Esophagus muscularis mucosa (tissue), 4 donors: ENCODE measurements around the gene STK17A. TPM values are rescaled to one million over a fixed set of nuclear protein-coding genes. Genes with fewer than 3 reads are reported as not detected.

Source experiments
- DNase-seq: peaks from one replicate; pipeline ENCODE4 v3.0.0-alpha.2; 2017; ENCODE audit errors: extremely low spot score
- H3K27ac ChIP-seq, 4 donors: fragments of 200-600 bp; sonication (generic); replicated peaks in 1 of 4; 1 replicate in 3 of 4; 2 replicates in 1 of 4; pipeline ENCODE4 v1.5.1; 2016 to 2019; ENCODE audit warnings: mild to moderate bottlenecking in 1 of 4
- H3K27me3 ChIP-seq, 4 donors: fragments of 200-600 bp; sonication (generic); one replicate each; pipeline versions ENCODE4 v1.5.1 to v1.6.0; 2016 to 2019
- H3K36me3 ChIP-seq, 4 donors: fragments of 200-600 bp; sonication (generic); one replicate each; pipeline ENCODE4 v1.5.1; 2016 to 2019
- H3K4me1 ChIP-seq, 4 donors: fragments of 200-600 bp; sonication (generic); one replicate each; pipeline ENCODE4 v1.5.1; 2016 to 2019
- H3K4me3 ChIP-seq, 4 donors: fragments of 200-600 bp; sonication (generic); 1 replicate in 2 of 4; 2 replicates in 2 of 4; pipeline ENCODE4 v1.5.1; 2016 to 2019; ENCODE audit warnings: mild to moderate bottlenecking in 4 of 4, moderate library complexity in 1 of 4
- H3K9me3 ChIP-seq, 4 donors: fragments of 200-600 bp; sonication (generic); 1 replicate in 3 of 4; 2 replicates in 1 of 4; pipeline ENCODE4 v1.5.1; 2016 to 2019
- EP300 ChIP-seq: sonication (generic); formaldehyde crosslinking; IDR thresholded peaks from one replicate; pipeline ENCODE4 v1.6.1; 2017; ENCODE audit warnings: antibody characterized with exemption
- POLR2A ChIP-seq: fragments of 450-650 bp; IDR thresholded peaks from one replicate; pipeline ENCODE4 v1.6.1; 2017; ENCODE audit warnings: antibody characterized with exemption, moderate library complexity, mild to moderate bottlenecking, low read depth
- POLR2AphosphoS5 ChIP-seq, 2 donors: sonication (generic); formaldehyde crosslinking; IDR thresholded peaks; one replicate each; pipeline ENCODE4 v1.6.1; 2017; ENCODE audit warnings: antibody characterized with exemption in 2 of 2
- WGBS: methylation state at CpG from one replicate; pipeline ENCODE4 v1.1.5; 2018; 5-methylcytosine and 5-hydroxymethylcytosine counted together
- intact Hi-C: fragments of 100-400 bp; cut with DNase I; formaldehyde crosslinking; loops from one replicate; pipeline ENCODE4 v1.15.1; 2023
- total RNA-seq, 4 donors: library from RNA; depleted of rRNA; stranded (reverse); fragments of >200 nt; gene quantifications; one replicate each; pipeline versions ENCODE4 v1.1.0 to v1.2.1, GENCODE V29; 2016
- TF ChIP-seq, protein P1 (sequence below), 3 experiments: fragments of 200-600 bp in 2 of 3; fragments of 450-650 bp in 1 of 3; sonication (generic) in 2 of 3; IDR thresholded peaks; one replicate each; pipeline ENCODE4 v1.5.1; 2017 to 2019; ENCODE audit warnings: antibody characterized with exemption in 3 of 3, mild to moderate bottlenecking in 2 of 3, moderate library complexity in 1 of 3

Gene STK17A
- total RNA-seq, 4 donors from 2014 or later: 19.5 to 33.3 (median 24.6) TPM

DNA sequence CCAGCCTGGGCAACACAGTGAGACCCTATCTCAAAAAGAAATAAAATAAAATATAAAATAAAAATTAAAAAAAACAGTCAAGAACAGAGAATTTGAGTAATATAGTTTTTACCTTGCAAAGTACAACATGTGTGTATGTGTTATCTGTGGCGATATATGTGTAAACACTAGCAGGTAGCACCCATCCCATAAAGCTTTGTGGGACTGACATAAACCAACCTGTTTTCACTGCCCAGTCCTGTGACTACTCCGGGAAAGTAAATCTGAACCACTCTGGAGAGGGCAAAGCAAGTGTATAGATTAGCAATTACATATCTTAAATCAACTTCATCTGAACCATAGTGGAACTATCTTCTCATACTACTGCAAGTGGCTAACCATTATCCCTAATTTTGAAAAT lies 74.1 kb downstream of the STK17A start:
- TF ChIP-seq, protein P1, sequence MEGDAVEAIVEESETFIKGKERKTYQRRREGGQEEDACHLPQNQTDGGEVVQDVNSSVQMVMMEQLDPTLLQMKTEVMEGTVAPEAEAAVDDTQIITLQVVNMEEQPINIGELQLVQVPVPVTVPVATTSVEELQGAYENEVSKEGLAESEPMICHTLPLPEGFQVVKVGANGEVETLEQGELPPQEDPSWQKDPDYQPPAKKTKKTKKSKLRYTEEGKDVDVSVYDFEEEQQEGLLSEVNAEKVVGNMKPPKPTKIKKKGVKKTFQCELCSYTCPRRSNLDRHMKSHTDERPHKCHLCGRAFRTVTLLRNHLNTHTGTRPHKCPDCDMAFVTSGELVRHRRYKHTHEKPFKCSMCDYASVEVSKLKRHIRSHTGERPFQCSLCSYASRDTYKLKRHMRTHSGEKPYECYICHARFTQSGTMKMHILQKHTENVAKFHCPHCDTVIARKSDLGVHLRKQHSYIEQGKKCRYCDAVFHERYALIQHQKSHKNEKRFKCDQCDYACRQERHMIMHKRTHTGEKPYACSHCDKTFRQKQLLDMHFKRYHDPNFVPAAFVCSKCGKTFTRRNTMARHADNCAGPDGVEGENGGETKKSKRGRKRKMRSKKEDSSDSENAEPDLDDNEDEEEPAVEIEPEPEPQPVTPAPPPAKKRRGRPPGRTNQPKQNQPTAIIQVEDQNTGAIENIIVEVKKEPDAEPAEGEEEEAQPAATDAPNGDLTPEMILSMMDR (IDR thresholded peaks at IDR 0.05): no peak
- TF ChIP-seq POLR2AphosphoS5 (IDR thresholded peaks at IDR 0.05) (no peak), EP300 (no peak), POLR2A (no peak)
- H3K27ac ChIP-seq: no peak overlapping the region
- DNase-seq: no peak
- WGBS: 100% methylated on average over 2 of the region's 2 CpGs
- H3K4me3 ChIP-seq: no peak overlapping the region
- peaks cover 1 to 15% (median 12%) of the 10 kb centered on the region in 4 donors for H3K4me1 ChIP-seq
- H3K9me3 ChIP-seq: no peaks in the 10 kb centered on the region
- no peaks in the 10 kb centered on the region for H3K36me3 ChIP-seq
- H3K27me3 ChIP-seq: no peaks in the 10 kb centered on the region
- intact Hi-C loops: no loop called here

DNA sequence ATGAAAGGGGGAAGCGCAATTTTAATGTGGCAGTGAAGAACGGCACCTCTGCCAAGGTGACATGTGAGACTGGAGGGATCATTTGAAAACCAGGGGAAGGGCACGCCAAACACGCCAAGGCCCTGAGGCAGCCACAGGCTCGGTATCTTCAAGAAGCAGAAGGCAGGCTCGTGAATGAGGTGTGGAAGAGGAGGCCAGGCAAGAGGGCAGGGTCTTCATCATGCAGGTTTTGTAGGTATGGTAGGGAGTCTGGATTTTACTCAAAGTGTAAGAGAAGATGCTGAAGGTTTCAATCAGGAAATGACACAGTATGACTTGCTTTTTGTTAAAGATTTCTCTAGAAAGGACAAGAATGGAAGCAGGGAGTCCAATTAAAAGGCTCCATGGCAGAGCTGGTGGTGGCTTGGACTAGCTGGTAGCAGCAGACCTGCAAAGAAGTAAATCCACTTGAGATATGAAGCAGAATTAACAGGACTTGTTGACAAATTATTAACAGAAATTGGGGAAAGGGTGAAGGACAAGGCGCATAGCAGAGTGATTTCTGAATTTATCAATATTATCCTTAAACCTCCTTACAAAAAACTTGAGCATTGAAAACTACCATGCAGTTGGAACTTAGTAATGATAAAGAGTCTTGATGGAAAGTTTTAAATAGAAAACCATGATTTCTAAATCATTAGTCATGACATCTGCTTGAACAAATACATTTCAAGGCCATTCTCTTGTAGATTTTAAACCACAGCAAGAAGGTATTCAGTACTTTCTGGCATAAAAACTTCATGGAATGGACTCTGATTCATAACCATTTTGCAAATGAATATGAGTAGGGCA lies 76.0 kb downstream of the STK17A start:
- no peak for DNase-seq
- 91% methylated on average over 7 of the region's 7 CpGs for WGBS
- intact Hi-C loops: no loop called here
- H3K9me3 ChIP-seq: no peaks in the 10 kb centered on the region
- no peak overlapping the region for H3K4me3 ChIP-seq
- no peaks in the 10 kb centered on the region for H3K27me3 ChIP-seq
- peaks cover 0 to 14% (median 8%) of the 10 kb centered on the region in 4 donors for H3K4me1 ChIP-seq
- peak overlapping the region in 1 of 4 donors; percentile 14 for H3K27ac ChIP-seq
- TF ChIP-seq, protein P1 (IDR thresholded peaks at IDR 0.05): no peak
- TF ChIP-seq EP300: no peak
- no peak for TF ChIP-seq POLR2AphosphoS5 (IDR thresholded peaks at IDR 0.05)
- TF ChIP-seq POLR2A: no peak
- peaks cover 0 to 4% (median 0%) of the 10 kb centered on the region in 4 donors for H3K36me3 ChIP-seq

DNA sequence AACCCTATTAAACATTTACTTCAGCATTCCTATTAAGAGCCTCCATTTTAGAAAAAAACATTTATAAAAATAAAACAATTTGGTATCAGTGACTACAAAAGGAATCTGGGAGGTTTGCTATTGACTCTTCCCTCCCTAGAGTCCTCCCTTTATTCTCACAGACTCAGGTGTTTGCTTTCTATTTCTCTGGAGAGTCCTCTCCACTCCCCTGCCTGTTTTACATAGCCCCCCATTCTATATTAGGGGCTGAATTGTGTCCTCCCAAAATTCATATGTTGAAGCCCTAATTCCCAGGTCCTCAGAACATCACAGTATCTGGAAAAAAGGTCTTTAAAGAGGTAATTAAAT lies 76.6 kb downstream of the STK17A start:
- Histone ChIP-seq H3K36me3 (peaks cover 0 to 4% (median 0%) of the 10 kb centered on the region in 4 donors), H3K4me1 (peaks cover 3 to 14% (median 10%) of the 10 kb centered on the region in 4 donors), H3K27ac (no peak overlapping the region), H3K4me3 (no peak overlapping the region), H3K9me3 (no peaks in the 10 kb centered on the region), H3K27me3 (no peaks in the 10 kb centered on the region)
- DNase-seq: no peak
- TF ChIP-seq, protein P1 (IDR thresholded peaks at IDR 0.05): no peak
- TF ChIP-seq EP300 (no peak), POLR2A (no peak), POLR2AphosphoS5 (IDR thresholded peaks at IDR 0.05) (no peak)
- intact Hi-C loops: no loop called here

DNA sequence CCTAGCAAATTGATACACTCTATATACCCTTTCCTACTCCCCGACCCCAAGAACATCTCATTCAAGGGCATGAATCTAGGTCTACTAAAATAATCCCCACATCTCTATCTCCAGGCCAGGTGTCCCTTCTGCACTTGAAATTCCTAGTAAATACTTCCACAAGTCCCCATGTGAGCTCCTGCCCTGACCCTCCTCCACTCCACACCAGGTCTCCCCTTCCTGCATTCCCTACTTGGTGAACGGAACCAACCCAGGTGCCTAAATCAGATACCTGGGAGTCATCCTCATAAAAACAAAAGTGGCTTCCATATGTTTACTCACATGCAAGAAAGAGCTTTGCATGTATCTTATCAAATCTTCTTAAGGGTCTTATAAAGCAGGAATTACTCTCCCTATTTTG lies 77.2 kb downstream of the STK17A start:
- WGBS: 100% methylated on average over 2 of the region's 2 CpGs
- TF ChIP-seq POLR2AphosphoS5 (IDR thresholded peaks at IDR 0.05) (no peak), EP300 (no peak), POLR2A (no peak)
- TF ChIP-seq, protein P1 (IDR thresholded peaks at IDR 0.05): no peak
- DNase-seq: no peak
- Histone ChIP-seq H3K27ac (no peak overlapping the region), H3K4me3 (no peak overlapping the region), H3K4me1 (peaks cover 6 to 17% (median 11%) of the 10 kb centered on the region in 4 donors), H3K27me3 (no peaks in the 10 kb centered on the region), H3K36me3 (peaks cover 0 to 4% (median 0%) of the 10 kb centered on the region in 4 donors), H3K9me3 (no peaks in the 10 kb centered on the region)
- intact Hi-C loops: no loop called here
